Adipocyte (in vitro differentiated cells): Measurements from ENCODE around the gene P4HA3.

Source experiments
- DNase-seq: peaks from one replicate; pipeline ENCODE4 v3.0.0-alpha.2; 2015; ENCODE audit warnings: low read depth
- H3K27me3 ChIP-seq: replicated peaks from 2 replicates; pipeline ENCODE4 v1.7.0; 2013; ENCODE audit warnings: mild to moderate bottlenecking, low read length, moderate library complexity; ENCODE audit not compliant: control insufficient read depth, insufficient read depth
- H3K36me3 ChIP-seq: 2 replicates; pipeline ENCODE4 v1.7.0; 2013; ENCODE audit warnings: low read length, mild to moderate bottlenecking, moderate library complexity; ENCODE audit not compliant: control insufficient read depth, insufficient read depth, severe bottlenecking
- H3K4me1 ChIP-seq: 2 replicates; pipeline ENCODE4 v1.7.0; 2013; ENCODE audit warnings: mild to moderate bottlenecking, low read length, moderate library complexity; ENCODE audit not compliant: control insufficient read depth, insufficient read depth
- H3K4me3 ChIP-seq: 2 replicates; pipeline ENCODE4 v1.7.0; 2013; ENCODE audit warnings: mild to moderate bottlenecking, low read length, moderate library complexity
- H3K9ac ChIP-seq: 2 replicates; pipeline ENCODE4 v1.7.0; 2013; ENCODE audit warnings: mild to moderate bottlenecking, low read length, moderate library complexity
- H3K9me3 ChIP-seq: 2 replicates; pipeline ENCODE4 v1.7.0; 2013; ENCODE audit warnings: mild to moderate bottlenecking, low read length, moderate library complexity; ENCODE audit not compliant: control insufficient read depth

P4HA3 gene

GRCh38 chr11:74312326-74312725 is 886 bp upstream of the P4HA3 start:
- peak; percentile 36 for DNase-seq
- Histone ChIP-seq H3K9ac (no peak overlapping the region), H3K27me3 (no peaks in the 10 kb centered on the region)

GRCh38 chr11:74310857-74311256 is 583 bp downstream of the P4HA3 start:
- no peaks in the 10 kb centered on the region for H3K36me3 ChIP-seq
- peak overlapping the region; percentile 78 for H3K4me3 ChIP-seq
- H3K27me3 ChIP-seq, result no peaks in the 10 kb centered on the region
- no peaks in the 10 kb centered on the region for H3K9me3 ChIP-seq
- DNase-seq, result no peak
- H3K9ac ChIP-seq, result peak overlapping the region; percentile 71
- H3K4me1 ChIP-seq, result peaks cover 15% of the 10 kb centered on the region

More at GRCh38 chr11:74312326-74312725, 886 bp upstream of the P4HA3 start:
- peaks cover 15% of the 10 kb centered on the region for H3K4me1 ChIP-seq
- H3K4me3 ChIP-seq, result no peak overlapping the region
- no peaks in the 10 kb centered on the region for H3K36me3 ChIP-seq
- peaks cover 4% of the 10 kb centered on the region for H3K9me3 ChIP-seq

GRCh38 chr11:74307434-74307833 is 4.0 kb downstream of the P4HA3 start:
- Histone ChIP-seq H3K9ac (no peak overlapping the region), H3K36me3 (no peaks in the 10 kb centered on the region), H3K27me3 (no peaks in the 10 kb centered on the region), H3K4me1 (peaks cover 15% of the 10 kb centered on the region), H3K9me3 (no peaks in the 10 kb centered on the region), H3K4me3 (no peak overlapping the region)
- DNase-seq, result peak; percentile 63

GRCh38 chr11:74306435-74307175 is 4.8 kb downstream of the P4HA3 start:
- peaks cover 7% of the 10 kb centered on the region for H3K4me1 ChIP-seq
- no peaks in the 10 kb centered on the region for H3K27me3 ChIP-seq
- H3K36me3 ChIP-seq, result no peaks in the 10 kb centered on the region
- H3K9me3 ChIP-seq, result no peaks in the 10 kb centered on the region
- DNase-seq, result no peak
- H3K9ac ChIP-seq, result no peak overlapping the region
- H3K4me3 ChIP-seq, result no peak overlapping the region

GRCh38 chr11:74299015-74299414 is 12.4 kb downstream of the P4HA3 start:
- no peaks in the 10 kb centered on the region for H3K9me3 ChIP-seq
- no peaks in the 10 kb centered on the region for H3K36me3 ChIP-seq
- DNase-seq, result peak; percentile 36
- H3K9ac ChIP-seq, result no peak overlapping the region
- H3K4me3 ChIP-seq, result no peak overlapping the region
- no peaks in the 10 kb centered on the region for H3K4me1 ChIP-seq
- H3K27me3 ChIP-seq, result no peaks in the 10 kb centered on the region

- no peaks in the 10 kb centered on the region for H3K36me3 ChIP-seq
- no peak overlapping the region for H3K9ac ChIP-seq
- H3K4me3 ChIP-seq, result no peak overlapping the region
- no peaks in the 10 kb centered on the region for H3K27me3 ChIP-seq
- DNase-seq, result no peak
- H3K9me3 ChIP-seq, result no peaks in the 10 kb centered on the region
- no peaks in the 10 kb centered on the region for H3K4me1 ChIP-seq
Measured at GRCh38 chr11:74297484-74297883, 14.0 kb downstream of the P4HA3 start.

- DNase-seq, result no peak
- H3K9me3 ChIP-seq, result no peaks in the 10 kb centered on the region
- no peak overlapping the region for H3K4me3 ChIP-seq
- no peak overlapping the region for H3K9ac ChIP-seq
- no peaks in the 10 kb centered on the region for H3K27me3 ChIP-seq
- no peaks in the 10 kb centered on the region for H3K36me3 ChIP-seq
- peaks cover 11% of the 10 kb centered on the region for H3K4me1 ChIP-seq
Measured at GRCh38 chr11:74288911-74289310, 22.5 kb downstream of the P4HA3 start.

GRCh38 chr11:74288161-74288560 is 23.3 kb downstream of the P4HA3 start:
- Histone ChIP-seq H3K9ac (peak overlapping the region; percentile 34), H3K36me3 (no peaks in the 10 kb centered on the region), H3K27me3 (no peaks in the 10 kb centered on the region), H3K9me3 (no peaks in the 10 kb centered on the region), H3K4me3 (no peak overlapping the region), H3K4me1 (peaks cover 12% of the 10 kb centered on the region)
- DNase-seq, result peak; percentile 91

GRCh38 chr11:74284466-74284865 is 27.0 kb downstream of the P4HA3 start:
- DNase-seq, result no peak
- Histone ChIP-seq H3K9ac (no peak overlapping the region), H3K36me3 (no peaks in the 10 kb centered on the region), H3K4me1 (peaks cover 21% of the 10 kb centered on the region), H3K9me3 (no peaks in the 10 kb centered on the region), H3K27me3 (no peaks in the 10 kb centered on the region), H3K4me3 (no peak overlapping the region)

GRCh38 chr11:74283580-74284180 is 27.8 kb downstream of the P4HA3 start:
- H3K27me3 ChIP-seq, result no peaks in the 10 kb centered on the region
- no peak overlapping the region for H3K4me3 ChIP-seq
- no peak overlapping the region for H3K9ac ChIP-seq
- no peak for DNase-seq
- peaks cover 27% of the 10 kb centered on the region for H3K4me1 ChIP-seq
- no peaks in the 10 kb centered on the region for H3K36me3 ChIP-seq
- no peaks in the 10 kb centered on the region for H3K9me3 ChIP-seq

GRCh38 chr11:74282914-74283371 is 28.5 kb downstream of the P4HA3 start:
- Histone ChIP-seq H3K4me1 (peaks cover 27% of the 10 kb centered on the region), H3K27me3 (no peaks in the 10 kb centered on the region), H3K36me3 (no peaks in the 10 kb centered on the region), H3K9me3 (no peaks in the 10 kb centered on the region), H3K4me3 (no peak overlapping the region), H3K9ac (no peak overlapping the region)
- no peak for DNase-seq
